HAP-1 (cell line): ENCODE data around the gene POU2F2.

Experiments
- DNase-seq, 2 experiments: peaks; one replicate each; pipeline ENCODE4 v3.0.0-alpha.2; 2016 to 2020; ENCODE audit warnings: low spot score in 2 of 2
- H3K27me3 ChIP-seq: fragments of 250-450 bp; sonication (Bioruptor Pico); 2 replicates; pipeline ENCODE4 v1.5.1; 2020; ENCODE audit warnings: low read depth, mild to moderate bottlenecking, moderate library complexity
- H3K36me3 ChIP-seq: fragments of 250-450 bp; sonication (Bioruptor Pico); replicated peaks from 2 replicates; pipeline ENCODE4 v1.5.1; 2020; ENCODE audit warnings: mild to moderate bottlenecking
- H3K4me1 ChIP-seq: fragments of 250-450 bp; sonication (Bioruptor Pico); 2 replicates; pipeline ENCODE4 v1.5.1; 2020; ENCODE audit warnings: mild to moderate bottlenecking
- H3K4me3 ChIP-seq: fragments of 250-450 bp; sonication (Bioruptor Pico); 2 replicates; pipeline ENCODE4 v1.5.1; 2020; ENCODE audit warnings: mild to moderate bottlenecking, moderate library complexity
- H3K9me3 ChIP-seq: fragments of 250-450 bp; sonication (Bioruptor Pico); 2 replicates; pipeline ENCODE4 v1.5.1; 2020; ENCODE audit warnings: mild to moderate bottlenecking, moderate library complexity
- in situ Hi-C: fragments of 300-500 bp; cut with MboI; formaldehyde crosslinking; loops from 3 replicates; pipeline ENCODE4 v1.14.3; 2020; ENCODE audit warnings: low sequenced_read_pairs, inconsistent platforms, mixed read lengths

Gene POU2F2

DNA sequence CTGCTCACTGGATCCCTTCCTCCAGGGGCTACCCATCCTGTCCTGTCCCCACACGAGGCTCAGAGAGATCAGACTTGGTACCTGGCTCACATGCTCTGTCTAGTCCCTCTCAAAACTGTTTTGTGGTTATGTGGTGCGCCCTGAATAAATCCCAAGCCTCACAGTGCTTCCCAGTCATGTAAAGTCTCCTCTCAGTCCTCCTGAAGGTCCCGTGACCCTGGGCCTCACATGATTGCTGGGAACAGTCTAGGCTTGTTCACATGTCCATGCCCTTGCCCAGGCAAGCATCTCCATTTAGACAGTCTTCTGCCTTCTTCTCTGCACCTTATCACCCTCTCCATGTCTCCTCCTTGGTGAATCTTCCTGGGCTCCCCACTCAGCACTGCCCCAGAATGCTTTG is 36.0 kb upstream of the POU2F2 start:
- no peaks in the 10 kb centered on the region for H3K36me3 ChIP-seq

DNA sequence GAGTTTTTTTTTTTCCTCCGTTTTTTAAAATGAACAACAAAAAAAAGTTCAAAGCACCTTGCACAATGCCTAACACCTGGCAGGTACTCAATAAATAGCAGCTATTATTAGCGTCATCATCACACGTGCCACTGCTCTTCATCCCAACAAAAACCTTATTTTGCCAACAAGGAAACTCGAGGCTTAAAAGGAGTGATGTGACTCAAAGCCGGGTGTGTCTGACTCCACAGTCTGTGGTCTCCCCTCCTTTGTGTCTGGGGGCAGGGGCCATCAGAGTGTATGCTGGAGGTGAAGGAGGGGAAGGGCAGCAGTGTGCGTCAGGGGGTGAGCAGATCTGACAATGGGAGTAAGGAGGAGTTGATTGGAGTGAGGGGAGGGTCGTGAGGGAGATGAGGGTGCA is 34.1 kb upstream of the POU2F2 start:
- in situ Hi-C loops, result no loop called here
- DNase-seq, result no peak
- H3K9me3 ChIP-seq, result no peaks in the 10 kb centered on the region

More for the DNA sequence above, 36.0 kb upstream of the POU2F2 start:
- H3K4me1 ChIP-seq, result no peaks in the 10 kb centered on the region
- peaks cover 7% of the 10 kb centered on the region for H3K27me3 ChIP-seq
- no peak overlapping the region for H3K4me3 ChIP-seq
- in situ Hi-C loops, result no loop called here
- H3K9me3 ChIP-seq, result no peaks in the 10 kb centered on the region
- no peak for DNase-seq

DNA sequence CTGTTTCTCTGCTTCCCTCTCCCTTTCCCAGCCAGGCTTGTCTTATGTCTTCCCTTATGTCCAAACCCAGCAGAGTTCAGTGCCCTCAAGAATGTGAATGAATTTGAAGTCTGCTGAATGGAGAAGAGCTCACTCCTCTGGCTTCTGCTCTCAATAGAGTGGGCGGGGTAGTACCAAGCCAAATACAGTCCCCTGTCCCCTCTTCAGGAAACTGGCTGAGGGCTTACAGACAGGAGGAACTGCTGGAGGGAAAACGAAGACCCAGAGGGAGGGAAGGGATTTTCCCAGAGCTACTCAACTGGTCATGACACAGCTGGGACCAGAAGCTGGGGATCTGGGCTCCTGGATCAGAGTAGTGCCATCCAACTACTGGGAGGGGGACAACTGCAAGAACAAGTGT is 32.9 kb upstream of the POU2F2 start:
- H3K36me3 ChIP-seq, result no peaks in the 10 kb centered on the region
- no peaks in the 10 kb centered on the region for H3K4me1 ChIP-seq
- in situ Hi-C loops, result no loop called here
- DNase-seq, result no peak
- H3K9me3 ChIP-seq, result no peaks in the 10 kb centered on the region
- no peak overlapping the region for H3K4me3 ChIP-seq
- peaks cover 24% of the 10 kb centered on the region for H3K27me3 ChIP-seq

More for the DNA sequence above, 34.1 kb upstream of the POU2F2 start:
- no peaks in the 10 kb centered on the region for H3K4me1 ChIP-seq
- no peaks in the 10 kb centered on the region for H3K36me3 ChIP-seq
- peaks cover 19% of the 10 kb centered on the region for H3K27me3 ChIP-seq
- H3K4me3 ChIP-seq, result no peak overlapping the region

DNA sequence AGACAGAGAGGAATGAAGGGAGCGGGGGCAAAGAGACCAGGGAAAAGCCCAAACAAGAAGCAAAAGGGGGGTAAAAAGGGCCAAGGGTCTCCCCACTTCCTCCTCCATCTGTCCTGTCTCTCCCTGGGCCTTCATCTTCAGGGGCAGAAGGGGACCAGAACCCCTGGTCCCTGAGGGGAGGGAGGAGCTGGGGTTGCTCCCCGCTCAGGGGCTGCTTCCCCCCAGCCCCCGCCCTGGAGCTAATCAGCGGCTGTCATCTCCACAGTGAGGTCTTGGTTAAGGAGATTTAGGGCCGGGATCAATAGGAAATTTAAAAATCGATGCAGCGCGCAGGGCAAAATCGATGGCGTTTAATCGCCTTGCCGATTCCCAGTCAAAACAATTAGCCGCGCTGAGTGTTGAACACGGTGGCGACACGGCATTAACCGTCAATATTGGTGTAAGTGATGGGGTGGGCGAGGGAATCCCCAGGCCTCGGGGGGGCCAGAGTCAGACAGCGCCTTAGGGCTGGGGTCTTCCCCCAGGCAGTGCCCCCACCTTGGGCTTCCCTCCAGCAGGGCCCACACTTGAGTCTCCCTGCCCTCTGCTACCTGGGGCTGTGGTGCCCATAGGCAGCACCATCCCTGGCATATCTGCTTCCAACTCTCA is 29.5 kb upstream of the POU2F2 start:
- in situ Hi-C loops, result no loop called here
- Histone ChIP-seq H3K4me1 (no peaks in the 10 kb centered on the region), H3K36me3 (no peaks in the 10 kb centered on the region), H3K4me3 (no peak overlapping the region), H3K9me3 (no peaks in the 10 kb centered on the region), H3K27me3 (peaks cover 27% of the 10 kb centered on the region)
- no peak for DNase-seq

DNA sequence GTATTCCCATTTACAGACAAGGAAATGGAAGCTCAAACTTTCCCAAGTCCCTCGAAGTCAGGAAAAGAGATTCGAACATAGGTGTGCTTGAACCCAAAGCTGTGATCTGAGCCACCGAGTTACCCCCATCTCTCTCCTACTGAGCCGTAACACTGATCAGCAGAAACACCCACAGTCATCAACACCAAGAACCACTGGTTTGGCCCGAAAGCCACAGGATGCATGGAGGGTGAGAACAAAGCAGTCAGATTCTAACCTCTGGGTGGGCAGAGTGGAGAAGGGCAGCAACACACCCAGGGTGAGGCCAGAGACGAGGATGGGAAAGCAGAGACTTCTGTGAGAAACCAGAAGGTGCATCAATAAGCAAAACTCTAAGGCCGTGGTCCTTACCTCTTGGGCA is 27.7 kb upstream of the POU2F2 start:
- Histone ChIP-seq H3K27me3 (peaks cover 29% of the 10 kb centered on the region), H3K4me3 (no peak overlapping the region), H3K9me3 (no peaks in the 10 kb centered on the region), H3K4me1 (no peaks in the 10 kb centered on the region), H3K36me3 (no peaks in the 10 kb centered on the region)
- no peak for DNase-seq
- in situ Hi-C loops, result no loop called here

DNA sequence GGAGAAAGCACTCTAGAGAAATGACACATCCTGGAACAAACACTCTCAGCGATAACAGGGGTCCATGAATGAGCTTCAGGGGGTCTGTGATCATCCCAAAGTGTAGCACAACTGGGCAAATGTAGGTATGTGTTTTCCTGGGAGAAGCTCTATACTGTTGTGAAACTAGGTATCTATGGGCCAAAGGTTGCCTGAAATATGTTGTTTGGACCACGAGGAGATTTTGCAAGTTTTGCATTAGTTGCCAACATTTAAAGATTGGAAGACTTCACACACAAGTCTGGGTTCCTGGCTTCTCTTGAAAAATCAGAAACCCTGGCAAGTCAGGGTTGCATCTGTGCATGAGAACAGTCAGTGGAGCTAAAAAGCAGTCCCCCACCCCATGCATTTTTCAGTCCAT is 26.7 kb upstream of the POU2F2 start:
- Histone ChIP-seq H3K9me3 (no peaks in the 10 kb centered on the region), H3K36me3 (no peaks in the 10 kb centered on the region), H3K27me3 (peaks cover 37% of the 10 kb centered on the region), H3K4me3 (no peak overlapping the region), H3K4me1 (no peaks in the 10 kb centered on the region)
- no peak for DNase-seq
- in situ Hi-C loops, result no loop called here

DNA sequence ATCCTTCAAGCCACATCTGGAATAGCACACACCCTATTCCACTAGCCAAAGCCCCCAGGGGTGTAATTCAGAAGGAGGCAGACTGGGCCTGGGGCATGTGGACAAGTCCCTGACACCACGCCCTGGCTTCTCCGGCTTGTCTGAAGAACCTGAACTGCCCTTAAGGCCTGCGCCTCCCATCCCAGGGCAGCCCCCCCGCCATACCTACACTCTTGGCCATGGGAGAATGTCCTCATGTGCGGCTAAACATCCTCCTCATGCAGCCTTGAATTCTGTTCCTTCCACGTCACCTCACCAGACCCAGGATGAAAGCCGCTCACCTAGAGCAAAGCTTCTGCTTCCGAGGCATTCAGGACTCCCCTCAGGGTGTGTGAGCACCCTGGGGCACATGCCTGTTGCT is 24.3 kb upstream of the POU2F2 start:
- no peaks in the 10 kb centered on the region for H3K36me3 ChIP-seq
- H3K4me3 ChIP-seq, result no peak overlapping the region
- H3K9me3 ChIP-seq, result no peaks in the 10 kb centered on the region
- no peaks in the 10 kb centered on the region for H3K4me1 ChIP-seq
- no peak for DNase-seq
- in situ Hi-C loops, result no loop called here
- H3K27me3 ChIP-seq, result peaks cover 33% of the 10 kb centered on the region

DNA sequence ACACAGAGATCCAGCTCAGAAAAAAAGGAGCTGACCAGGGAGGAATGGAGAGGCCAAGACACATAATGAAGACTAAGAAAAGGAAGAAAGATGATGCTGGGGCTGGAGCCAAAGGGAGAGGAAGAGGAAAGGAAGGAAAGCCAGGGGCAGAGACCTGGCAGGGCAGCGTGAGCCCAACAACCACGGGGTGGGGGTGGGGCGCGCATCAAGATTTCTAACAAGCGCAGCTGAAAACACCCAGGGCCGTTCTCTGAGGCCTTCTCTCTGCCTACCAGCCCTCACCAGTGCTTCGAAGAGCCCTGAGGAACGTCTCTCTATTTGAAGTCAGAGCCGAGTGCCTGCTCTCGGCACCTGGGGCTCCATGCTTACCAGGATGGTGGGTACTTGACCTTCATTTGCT is 23.6 kb upstream of the POU2F2 start:
- Histone ChIP-seq H3K27me3 (peaks cover 34% of the 10 kb centered on the region), H3K4me1 (no peaks in the 10 kb centered on the region), H3K4me3 (no peak overlapping the region), H3K9me3 (no peaks in the 10 kb centered on the region), H3K36me3 (no peaks in the 10 kb centered on the region)
- no peak for DNase-seq
- in situ Hi-C loops, result no loop called here

DNA sequence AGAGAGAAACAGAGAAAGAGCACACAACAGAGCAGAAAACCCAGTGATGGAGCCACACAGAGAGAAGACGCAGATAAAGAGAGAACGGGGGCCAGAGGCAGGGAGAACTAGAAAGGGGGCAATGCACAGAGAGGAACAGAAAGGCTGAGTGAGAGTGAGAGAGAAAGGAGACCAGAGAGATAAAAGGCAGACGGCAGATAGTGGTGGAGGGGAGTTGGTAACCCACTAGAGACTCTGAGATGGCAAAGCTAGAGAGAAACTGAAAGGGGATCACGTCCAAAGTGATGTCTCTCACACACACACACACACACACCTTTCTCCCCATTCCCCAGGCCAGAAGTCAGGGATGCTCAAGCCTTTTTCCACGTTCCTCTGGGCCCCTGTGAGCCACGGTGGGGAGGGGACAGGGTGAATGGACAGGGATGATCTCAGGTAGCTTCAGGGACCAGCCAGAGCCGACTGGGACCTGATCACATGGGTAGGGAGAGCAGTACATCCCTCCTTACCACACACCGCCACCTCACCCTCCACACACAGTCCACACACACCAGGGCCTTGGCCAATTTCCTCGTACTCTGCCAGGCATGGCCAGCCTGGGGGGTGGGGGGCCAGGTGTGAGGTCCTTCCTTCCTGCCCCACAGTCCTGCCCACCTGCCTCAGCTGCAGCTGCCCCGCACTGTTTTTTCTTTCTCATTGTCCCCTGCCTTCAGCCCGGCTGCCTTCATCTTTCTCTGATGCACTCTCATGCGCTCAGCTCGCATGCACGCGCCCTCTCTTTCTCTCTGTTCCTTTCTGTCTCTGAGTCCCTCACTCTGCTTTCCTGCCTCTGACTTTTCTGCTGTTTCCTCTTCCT is 22.5 kb upstream of the POU2F2 start:
- no peaks in the 10 kb centered on the region for H3K36me3 ChIP-seq
- DNase-seq, result no peak
- H3K27me3 ChIP-seq, result peaks cover 26% of the 10 kb centered on the region
- in situ Hi-C loops, result no loop called here
- H3K4me1 ChIP-seq, result no peaks in the 10 kb centered on the region
- no peaks in the 10 kb centered on the region for H3K9me3 ChIP-seq
- no peak overlapping the region for H3K4me3 ChIP-seq

DNA sequence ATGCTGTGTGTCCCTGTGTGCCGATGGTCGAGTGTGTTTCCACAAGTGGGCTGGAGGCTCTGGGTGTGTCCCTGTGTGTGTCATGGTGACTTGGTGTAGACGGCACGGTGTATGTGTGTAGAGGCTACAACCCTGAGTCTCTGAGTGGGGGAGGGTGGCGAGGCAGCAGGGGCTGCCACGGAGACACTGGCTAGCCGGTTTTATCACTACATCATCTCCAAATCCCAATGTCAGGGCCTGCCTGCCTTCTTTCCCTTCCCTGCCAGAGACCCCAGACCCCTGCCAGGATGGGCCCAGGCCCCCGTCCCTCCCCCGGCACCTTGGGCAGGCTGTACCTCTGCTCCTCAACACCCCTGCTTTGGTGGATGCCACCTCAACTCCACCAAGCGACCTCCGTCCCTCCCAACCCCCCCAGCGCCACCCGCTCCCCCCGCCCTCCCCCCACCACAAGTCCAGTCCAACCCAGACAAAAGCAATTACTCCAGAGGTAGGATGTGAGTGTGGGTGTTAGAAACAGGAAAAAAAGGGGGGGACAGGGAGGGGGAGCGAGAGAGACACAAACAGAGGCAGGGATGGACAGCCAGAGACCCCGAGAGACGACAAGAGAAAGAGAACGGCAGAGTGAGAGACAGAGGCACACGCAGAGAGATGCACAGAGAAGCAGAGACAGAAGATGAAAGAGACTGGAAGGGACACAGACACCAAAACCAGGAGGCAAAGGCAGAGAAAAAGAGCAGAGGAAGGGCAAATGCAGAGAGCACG is 21.6 kb upstream of the POU2F2 start:
- H3K9me3 ChIP-seq, result no peaks in the 10 kb centered on the region
- peaks cover 26% of the 10 kb centered on the region for H3K27me3 ChIP-seq
- H3K4me1 ChIP-seq, result no peaks in the 10 kb centered on the region
- no peak for DNase-seq
- no peak overlapping the region for H3K4me3 ChIP-seq
- in situ Hi-C loops, result no loop called here
- no peaks in the 10 kb centered on the region for H3K36me3 ChIP-seq

DNA sequence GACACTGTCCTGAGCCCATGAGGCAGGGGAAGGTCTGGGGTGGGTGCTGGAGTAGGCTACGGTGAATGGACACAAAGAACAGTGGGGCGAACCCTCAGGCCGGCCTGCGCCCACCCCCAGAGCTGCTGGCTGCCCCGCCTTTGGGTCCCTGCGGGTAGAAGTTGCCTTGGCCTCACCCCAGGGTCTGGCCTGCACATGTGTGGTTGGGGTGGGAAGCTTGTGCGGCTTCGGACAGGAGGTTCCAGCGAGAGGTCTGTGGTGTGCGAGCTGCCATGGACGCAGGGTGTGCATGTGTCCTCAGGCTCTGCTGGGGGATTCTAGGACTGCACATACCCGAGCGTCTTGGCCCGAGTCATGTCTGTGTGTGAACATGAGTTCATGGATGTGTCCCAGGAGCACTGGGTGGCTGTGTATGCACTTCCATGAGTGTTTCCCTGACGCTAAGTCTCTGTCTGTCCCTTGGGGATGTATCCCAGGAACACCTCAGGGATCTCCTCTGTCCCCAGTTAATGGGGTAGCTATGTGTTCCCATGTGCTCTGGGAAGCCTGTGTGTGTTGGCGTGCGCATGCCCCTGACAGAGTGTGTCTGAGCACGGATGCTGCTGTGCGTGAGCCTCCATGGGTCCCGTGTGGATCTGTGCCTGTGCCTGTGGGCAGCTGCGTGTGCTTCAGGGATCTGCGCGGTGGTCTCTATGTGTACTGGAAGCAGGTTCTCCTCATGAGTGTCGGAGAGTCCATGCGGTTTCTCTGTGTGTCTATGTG is 20.8 kb upstream of the POU2F2 start:
- no peaks in the 10 kb centered on the region for H3K36me3 ChIP-seq
- no peak for DNase-seq
- no peak overlapping the region for H3K4me3 ChIP-seq
- no peaks in the 10 kb centered on the region for H3K9me3 ChIP-seq
- in situ Hi-C loops, result no loop called here
- peaks cover 26% of the 10 kb centered on the region for H3K27me3 ChIP-seq
- no peaks in the 10 kb centered on the region for H3K4me1 ChIP-seq

DNA sequence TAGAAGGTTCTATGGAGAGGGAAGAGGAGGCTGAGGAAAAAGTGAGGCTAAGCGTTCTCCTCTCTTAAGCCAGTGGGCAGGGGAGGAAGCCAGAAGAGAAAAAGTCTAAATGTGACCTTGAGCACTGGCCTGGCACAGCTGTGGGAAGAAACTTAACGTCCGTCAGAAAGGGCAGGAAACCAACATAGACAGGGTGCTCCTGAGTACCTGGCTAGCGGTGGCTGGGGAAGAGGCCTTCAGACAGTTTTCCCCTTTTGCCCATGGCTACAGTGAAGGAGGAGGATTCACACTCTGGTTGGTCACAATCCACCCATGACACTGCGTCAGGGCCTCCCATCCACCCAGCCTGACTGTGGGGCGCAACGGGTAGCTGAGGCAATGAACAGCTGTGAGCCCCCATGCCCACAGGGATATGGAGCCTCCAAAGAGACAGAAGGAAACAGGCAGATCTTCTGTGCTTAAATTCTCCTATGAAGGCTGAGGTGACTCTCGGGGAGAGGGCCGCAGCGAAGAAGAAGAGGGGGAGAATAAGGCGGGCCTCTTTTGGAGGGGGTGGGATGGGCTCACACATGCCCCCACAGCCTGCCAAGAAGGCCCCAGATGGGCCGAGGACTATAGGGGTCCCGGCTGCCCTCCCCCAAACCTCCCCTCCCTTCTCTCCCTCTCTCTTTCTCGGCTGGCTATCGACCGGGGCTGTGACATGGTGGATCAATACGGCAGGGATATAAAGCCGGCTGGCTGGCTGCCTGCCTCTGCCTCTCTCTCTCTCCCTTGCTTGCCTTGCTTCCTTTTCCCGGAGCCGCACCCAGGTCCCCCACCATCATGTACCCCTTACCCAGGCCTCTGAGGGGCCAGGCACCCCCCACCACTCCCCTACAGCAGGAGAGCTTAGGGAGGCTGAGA is 19.8 kb upstream of the POU2F2 start:
- Histone ChIP-seq H3K9me3 (no peaks in the 10 kb centered on the region), H3K36me3 (no peaks in the 10 kb centered on the region), H3K4me3 (no peak overlapping the region), H3K27me3 (peaks cover 33% of the 10 kb centered on the region), H3K4me1 (no peaks in the 10 kb centered on the region)
- in situ Hi-C loops, result no loop called here
- no peak for DNase-seq

DNA sequence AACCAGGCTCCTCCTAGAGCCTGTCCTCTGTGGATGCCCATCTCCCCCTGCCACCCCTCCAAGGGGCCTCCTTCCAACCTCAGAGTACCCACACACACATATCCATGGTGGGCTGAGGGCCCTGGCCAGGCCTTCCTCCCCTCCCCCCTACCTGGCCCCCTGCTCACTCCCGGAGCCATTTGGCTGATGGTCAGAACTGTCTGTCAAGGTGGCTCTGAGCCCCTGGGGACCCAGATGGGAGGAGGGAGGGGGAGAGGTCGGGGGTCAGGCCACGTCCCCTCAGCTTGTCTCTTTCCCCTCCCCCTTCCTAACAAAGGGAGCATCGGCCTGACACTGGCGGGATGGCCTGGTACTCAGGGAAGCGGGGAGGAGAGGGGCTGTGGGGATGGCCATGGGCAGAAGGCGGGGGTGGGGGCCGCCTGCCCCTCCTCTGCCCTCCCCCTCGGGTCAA is 18.7 kb upstream of the POU2F2 start:
- H3K9me3 ChIP-seq, result no peaks in the 10 kb centered on the region
- no peaks in the 10 kb centered on the region for H3K4me1 ChIP-seq
- H3K36me3 ChIP-seq, result no peaks in the 10 kb centered on the region
- H3K4me3 ChIP-seq, result no peak overlapping the region
- in situ Hi-C loops, result no loop called here
- DNase-seq, result no peak
- H3K27me3 ChIP-seq, result peaks cover 37% of the 10 kb centered on the region
